Neural cell (in vitro differentiated cells): ENCODE results near the gene FARP1. TPM values are rescaled to one million over a fixed set of nuclear protein-coding genes. Genes with fewer than 3 reads are reported as not detected.

Source experiments
- H2AFZ ChIP-seq: fragments of 200-600, 300-800 bp; sonication (generic), shearing (Covaris generic); 2 replicates; pipeline ENCODE4 v1.6.0; 2014; ENCODE audit warnings: low read depth, mild to moderate bottlenecking, antibody characterized with exemption, low read length, moderate library complexity
- H3F3A ChIP-seq: fragments of 200-600 bp; shearing (Covaris generic); 2 replicates; pipeline ENCODE4 v1.6.1; 2016; ENCODE audit warnings: mild to moderate bottlenecking, moderate library complexity, mixed read lengths, antibody characterized with exemption, low read length; ENCODE audit not compliant: insufficient read depth, poor library complexity, severe bottlenecking
- H3K27ac ChIP-seq: fragments of 200-600, 300-800 bp; sonication (generic), shearing (Covaris generic); 2 replicates; pipeline ENCODE4 v1.5.1; 2014; ENCODE audit warnings: mild to moderate bottlenecking, low read length, moderate library complexity
- H3K27me3 ChIP-seq: fragments of 300-800, 200-600 bp; sonication (generic), shearing (Covaris generic); 2 replicates; pipeline ENCODE4 v1.6.0; 2014; ENCODE audit warnings: mild to moderate bottlenecking, low read depth, low read length, moderate library complexity; ENCODE audit not compliant: insufficient read depth
- H3K36me3 ChIP-seq: fragments of 300-800, 200-600 bp; sonication (generic), shearing (Covaris generic); 2 replicates; pipeline ENCODE4 v1.5.1; 2014; ENCODE audit warnings: mild to moderate bottlenecking, antibody characterized with exemption, low read length, moderate library complexity; ENCODE audit not compliant: insufficient read depth
- H3K4me2 ChIP-seq: fragments of 300-800, 200-600 bp; sonication (generic), shearing (Covaris generic); 2 replicates; pipeline ENCODE4 v1.6.0; 2014; ENCODE audit warnings: mild to moderate bottlenecking, low read length
- H3K4me3 ChIP-seq: fragments of 300-800, 200-600 bp; sonication (generic), shearing (Covaris generic); 2 replicates; pipeline ENCODE4 v1.5.1; 2014; ENCODE audit warnings: mild to moderate bottlenecking, low read length, moderate library complexity
- H3K79me2 ChIP-seq: fragments of 200-600 bp; shearing (Covaris generic); replicated peaks from 2 replicates; pipeline ENCODE4 v1.6.0; 2014; ENCODE audit warnings: mild to moderate bottlenecking, low read length, moderate library complexity; ENCODE audit not compliant: insufficient read depth
- H3K9ac ChIP-seq: fragments of 300-800, 200-600 bp; sonication (generic), shearing (Covaris generic); 2 replicates; pipeline ENCODE4 v1.6.1; 2016; ENCODE audit warnings: mild to moderate bottlenecking, low read length, mixed read lengths
- H3K9me2 ChIP-seq: fragments of 200-600 bp; shearing (Covaris generic); 2 replicates; pipeline ENCODE4 v1.6.1; 2016; ENCODE audit warnings: mild to moderate bottlenecking, low read length, mixed read lengths; ENCODE audit not compliant: insufficient read depth
- H3K9me3 ChIP-seq: fragments of 200-600, 300-800 bp; sonication (generic), shearing (Covaris generic); 2 replicates; pipeline ENCODE4 v1.6.1; 2016; ENCODE audit warnings: mild to moderate bottlenecking, mixed run types, low read length, moderate library complexity, mixed read lengths
- H4K20me1 ChIP-seq: fragments of 200-600 bp; shearing (Covaris generic); 2 replicates; pipeline ENCODE4 v1.6.1; 2016; ENCODE audit warnings: mild to moderate bottlenecking, mixed run types; ENCODE audit not compliant: insufficient read depth
- EP300 ChIP-seq: fragments of 450-650 bp; conservative IDR thresholded peaks from 2 replicates; pipeline ENCODE4 v1.6.1; 2014; ENCODE audit warnings: antibody characterized with exemption, mild to moderate bottlenecking, moderate library complexity; ENCODE audit not compliant: poor library complexity, severe bottlenecking
- EZH2 ChIP-seq: fragments of 200-600, 300-800 bp; shearing (Covaris generic), sonication (generic); IDR thresholded peaks from 2 replicates; pipeline ENCODE4 v1.6.1; 2014; ENCODE audit warnings: antibody characterized with exemption, low read length, borderline replicate concordance, mild to moderate bottlenecking; ENCODE audit not compliant: insufficient read depth, poor library complexity, severe bottlenecking
- MXI1 ChIP-seq: fragments of 450-650 bp; conservative IDR thresholded peaks from 2 replicates; pipeline ENCODE4 v1.6.1; 2014; ENCODE audit warnings: antibody characterized with exemption, mild to moderate bottlenecking; ENCODE audit not compliant: poor library complexity, severe bottlenecking
- POLR2AphosphoS5 ChIP-seq: IDR thresholded peaks from 2 replicates; pipeline ENCODE4 v1.6.1; 2012
- RAD21 ChIP-seq: fragments of 450-650 bp; conservative IDR thresholded peaks from 2 replicates; pipeline ENCODE4 v1.6.1; 2014; ENCODE audit warnings: antibody characterized with exemption, mild to moderate bottlenecking, moderate library complexity
- SMC3 ChIP-seq: fragments of 450-650 bp; conservative IDR thresholded peaks from 2 replicates; pipeline ENCODE4 v1.6.1; 2014; ENCODE audit warnings: antibody characterized with exemption, mild to moderate bottlenecking, moderate library complexity; ENCODE audit not compliant: poor library complexity
- TAF1 ChIP-seq: IDR thresholded peaks from 2 replicates; pipeline ENCODE4 v1.6.1; 2012; ENCODE audit warnings: low read depth
- polyA plus RNA-seq: library from polyadenylated mRNA; depleted of rRNA; stranded (reverse); fragments of >200 nt; gene quantifications from 2 replicates; pipeline ENCODE4 v1.2.3, GENCODE V29; 2014
- TF ChIP-seq, protein P1 (sequence below): IDR thresholded peaks from 2 replicates; pipeline ENCODE4 v1.6.1; 2012; ENCODE audit warnings: borderline replicate concordance
- TF ChIP-seq, protein P2 (sequence below): fragments of 450-650 bp; IDR thresholded peaks from 2 replicates; pipeline ENCODE4 v1.5.1; 2014; ENCODE audit warnings: antibody characterized with exemption, mild to moderate bottlenecking, moderate library complexity; ENCODE audit not compliant: poor library complexity, severe bottlenecking

The FARP1 gene
- polyA plus RNA-seq, 1 donor from 2014 or later, result 19.7 TPM

DNA sequence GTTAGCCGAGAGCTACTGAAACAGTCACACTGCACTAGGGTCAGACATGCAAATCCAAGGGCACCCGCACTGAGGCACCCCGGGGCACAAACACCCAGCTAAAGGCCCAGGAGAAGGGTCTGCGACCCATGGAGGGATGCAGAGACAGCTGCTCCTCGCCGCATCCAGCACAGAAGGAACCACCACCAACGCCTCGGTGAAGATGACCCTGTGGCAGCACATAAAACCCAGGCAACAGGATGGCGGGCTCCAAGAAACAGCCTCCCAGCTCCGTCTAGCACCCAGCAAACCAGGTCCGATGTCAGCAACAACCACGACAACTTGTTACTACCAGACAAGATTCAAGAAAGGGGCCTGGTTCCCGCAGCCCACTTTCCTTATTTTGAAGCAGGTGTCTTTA lies 351.9 kb downstream of the FARP1 start:
- no peaks in the 10 kb centered on the region for H4K20me1 ChIP-seq
- H3F3A ChIP-seq, result no peaks in the 10 kb centered on the region
- no peak overlapping the region for H3K27ac ChIP-seq
- H3K9ac ChIP-seq, result no peak overlapping the region
- H3K27me3 ChIP-seq, result no peaks in the 10 kb centered on the region
- H3K4me3 ChIP-seq, result no peak overlapping the region
- H2AFZ ChIP-seq, result no peak overlapping the region
- H3K9me2 ChIP-seq, result no peaks in the 10 kb centered on the region
- TF ChIP-seq POLR2AphosphoS5, result no peak
- no peak for TF ChIP-seq SMC3
- no peak for TF ChIP-seq EZH2
- TF ChIP-seq, protein P1, sequence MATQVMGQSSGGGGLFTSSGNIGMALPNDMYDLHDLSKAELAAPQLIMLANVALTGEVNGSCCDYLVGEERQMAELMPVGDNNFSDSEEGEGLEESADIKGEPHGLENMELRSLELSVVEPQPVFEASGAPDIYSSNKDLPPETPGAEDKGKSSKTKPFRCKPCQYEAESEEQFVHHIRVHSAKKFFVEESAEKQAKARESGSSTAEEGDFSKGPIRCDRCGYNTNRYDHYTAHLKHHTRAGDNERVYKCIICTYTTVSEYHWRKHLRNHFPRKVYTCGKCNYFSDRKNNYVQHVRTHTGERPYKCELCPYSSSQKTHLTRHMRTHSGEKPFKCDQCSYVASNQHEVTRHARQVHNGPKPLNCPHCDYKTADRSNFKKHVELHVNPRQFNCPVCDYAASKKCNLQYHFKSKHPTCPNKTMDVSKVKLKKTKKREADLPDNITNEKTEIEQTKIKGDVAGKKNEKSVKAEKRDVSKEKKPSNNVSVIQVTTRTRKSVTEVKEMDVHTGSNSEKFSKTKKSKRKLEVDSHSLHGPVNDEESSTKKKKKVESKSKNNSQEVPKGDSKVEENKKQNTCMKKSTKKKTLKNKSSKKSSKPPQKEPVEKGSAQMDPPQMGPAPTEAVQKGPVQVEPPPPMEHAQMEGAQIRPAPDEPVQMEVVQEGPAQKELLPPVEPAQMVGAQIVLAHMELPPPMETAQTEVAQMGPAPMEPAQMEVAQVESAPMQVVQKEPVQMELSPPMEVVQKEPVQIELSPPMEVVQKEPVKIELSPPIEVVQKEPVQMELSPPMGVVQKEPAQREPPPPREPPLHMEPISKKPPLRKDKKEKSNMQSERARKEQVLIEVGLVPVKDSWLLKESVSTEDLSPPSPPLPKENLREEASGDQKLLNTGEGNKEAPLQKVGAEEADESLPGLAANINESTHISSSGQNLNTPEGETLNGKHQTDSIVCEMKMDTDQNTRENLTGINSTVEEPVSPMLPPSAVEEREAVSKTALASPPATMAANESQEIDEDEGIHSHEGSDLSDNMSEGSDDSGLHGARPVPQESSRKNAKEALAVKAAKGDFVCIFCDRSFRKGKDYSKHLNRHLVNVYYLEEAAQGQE, result no peak
- no peak for TF ChIP-seq MXI1
- TF ChIP-seq EP300, result no peak
- TF ChIP-seq, protein P2, sequence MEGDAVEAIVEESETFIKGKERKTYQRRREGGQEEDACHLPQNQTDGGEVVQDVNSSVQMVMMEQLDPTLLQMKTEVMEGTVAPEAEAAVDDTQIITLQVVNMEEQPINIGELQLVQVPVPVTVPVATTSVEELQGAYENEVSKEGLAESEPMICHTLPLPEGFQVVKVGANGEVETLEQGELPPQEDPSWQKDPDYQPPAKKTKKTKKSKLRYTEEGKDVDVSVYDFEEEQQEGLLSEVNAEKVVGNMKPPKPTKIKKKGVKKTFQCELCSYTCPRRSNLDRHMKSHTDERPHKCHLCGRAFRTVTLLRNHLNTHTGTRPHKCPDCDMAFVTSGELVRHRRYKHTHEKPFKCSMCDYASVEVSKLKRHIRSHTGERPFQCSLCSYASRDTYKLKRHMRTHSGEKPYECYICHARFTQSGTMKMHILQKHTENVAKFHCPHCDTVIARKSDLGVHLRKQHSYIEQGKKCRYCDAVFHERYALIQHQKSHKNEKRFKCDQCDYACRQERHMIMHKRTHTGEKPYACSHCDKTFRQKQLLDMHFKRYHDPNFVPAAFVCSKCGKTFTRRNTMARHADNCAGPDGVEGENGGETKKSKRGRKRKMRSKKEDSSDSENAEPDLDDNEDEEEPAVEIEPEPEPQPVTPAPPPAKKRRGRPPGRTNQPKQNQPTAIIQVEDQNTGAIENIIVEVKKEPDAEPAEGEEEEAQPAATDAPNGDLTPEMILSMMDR, result no peak
- H3K9me3 ChIP-seq, result no peaks in the 10 kb centered on the region
- H3K36me3 ChIP-seq, result no peaks in the 10 kb centered on the region
- no peak overlapping the region for H3K4me2 ChIP-seq
- H3K79me2 ChIP-seq, result no peaks in the 10 kb centered on the region

DNA sequence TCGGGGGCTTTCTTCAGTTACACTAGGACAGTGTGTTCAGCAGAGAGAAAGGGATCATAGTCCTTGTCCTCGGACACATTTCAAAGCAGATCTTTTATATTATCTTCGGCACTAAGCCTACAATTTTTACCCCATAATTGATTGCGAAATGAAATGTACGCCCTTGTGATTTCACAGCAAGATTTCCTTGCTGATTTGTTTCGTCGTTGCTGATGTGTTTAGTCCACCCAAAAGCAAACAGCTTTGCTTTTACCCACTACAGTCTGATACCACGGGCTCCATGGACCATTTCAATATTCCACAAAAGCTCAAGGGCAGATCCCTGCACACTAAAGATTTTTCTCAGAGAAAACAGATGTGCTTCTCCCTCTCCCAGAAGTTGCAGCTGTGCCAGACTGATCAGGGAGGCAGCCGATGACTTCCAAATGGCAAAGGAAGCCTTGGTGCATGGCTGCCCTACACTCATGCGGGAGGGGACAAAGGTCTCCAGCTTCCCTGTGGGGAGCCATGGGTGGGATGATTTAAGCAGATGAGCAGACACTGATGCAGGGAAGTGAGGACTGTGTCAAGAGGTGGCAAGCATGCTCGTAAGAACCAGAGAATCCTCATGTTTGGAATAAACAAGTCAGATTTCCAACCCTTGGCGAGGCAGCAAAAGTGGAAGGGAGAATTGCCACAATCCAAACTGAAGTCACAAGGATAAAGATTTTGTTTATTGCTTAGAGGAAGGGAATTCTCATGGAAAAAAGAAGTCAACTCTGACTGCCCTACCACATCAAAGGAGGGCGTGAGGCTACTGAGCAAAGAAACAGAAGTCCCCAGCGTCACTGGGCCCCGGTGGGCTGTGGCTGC lies 353.0 kb downstream of the FARP1 start:
- Histone ChIP-seq H3K9me2 (no peaks in the 10 kb centered on the region), H4K20me1 (no peaks in the 10 kb centered on the region), H2AFZ (no peak overlapping the region), H3K4me2 (no peak overlapping the region), H3K9me3 (no peaks in the 10 kb centered on the region), H3K79me2 (no peaks in the 10 kb centered on the region), H3K27ac (no peak overlapping the region), H3K4me3 (no peak overlapping the region), H3F3A (no peaks in the 10 kb centered on the region), H3K36me3 (no peaks in the 10 kb centered on the region), H3K27me3 (no peaks in the 10 kb centered on the region), H3K9ac (no peak overlapping the region)
- TF ChIP-seq EZH2 (no peak), POLR2AphosphoS5 (no peak), TAF1 (no peak), EP300 (no peak), RAD21 (no peak), MXI1 (no peak), SMC3 (no peak)
- TF ChIP-seq, protein P1, result no peak
- TF ChIP-seq, protein P2, result no peak
